ENCODE data around the gene DCX. TPM values are rescaled to one million over a fixed set of nuclear protein-coding genes. Genes with fewer than 3 reads are reported as not detected.

DCX gene
- polyA plus RNA-seq, 1 donor (not counting 4 experiments of a cell fraction or from before 2014, with no cell fraction given), result not detected

DNA sequence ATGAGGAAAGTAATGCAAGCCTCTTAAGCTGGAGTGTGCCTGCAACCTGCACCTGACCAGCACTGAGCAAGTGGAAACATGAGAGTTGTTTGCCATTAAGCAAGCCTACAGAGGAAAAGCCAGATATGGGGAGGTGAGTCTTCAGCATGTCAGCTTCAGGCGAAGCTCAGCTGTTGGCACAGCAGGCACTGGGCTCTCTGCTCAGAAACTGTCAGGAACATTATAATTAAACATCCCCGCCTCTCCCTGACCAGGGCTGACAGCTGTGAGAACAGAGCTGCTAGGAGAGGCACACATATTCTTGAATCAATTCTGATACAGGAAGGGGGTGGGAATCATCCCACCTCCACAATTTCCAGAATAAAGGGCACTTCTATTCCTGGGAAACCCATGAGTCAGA is 19.0 kb upstream of the DCX start:
- Histone ChIP-seq H3K9me1 (ENCODE audit: control insufficient read depth, extremely low read depth, insufficient read depth, low read length) (no peaks in the 10 kb centered on the region), H3K4me3 (ENCODE audit: control insufficient read depth in 2 of 3, extremely low read depth in 1 of 3, insufficient read depth in 2 of 3, low read depth in 1 of 3, low read length in 3 of 3) (no peak overlapping the region), H3K9ac (ENCODE audit: control insufficient read depth, extremely low read depth, insufficient read depth, low read length) (no peak overlapping the region), H3K4me1 (ENCODE audit: control insufficient read depth, extremely low read depth, insufficient read depth, low read length) (no peaks in the 10 kb centered on the region), H4K20me1 (ENCODE audit: control insufficient read depth, extremely low read depth, insufficient read depth, low read length) (no peaks in the 10 kb centered on the region), H3K36me3 (ENCODE audit: control insufficient read depth in 2 of 2, extremely low read depth in 1 of 2, insufficient read depth in 2 of 2, low read length in 2 of 2) (no peaks in the 10 kb centered on the region), H3K27me3 (ENCODE audit: control insufficient read depth, extremely low read depth, insufficient read depth, low read length) (no peaks in the 10 kb centered on the region), H3K4me2 (ENCODE audit: control insufficient read depth, extremely low read depth, insufficient read depth, low read depth, low read length) (no peak overlapping the region), H3K9me3 (ENCODE audit: control insufficient read depth, low read depth, low read length) (no peaks in the 10 kb centered on the region), H2AFZ (ENCODE audit: control insufficient read depth, low read length) (no peak overlapping the region), H3K79me2 (ENCODE audit: control insufficient read depth, insufficient read depth, low read length) (no peaks in the 10 kb centered on the region), H3K27ac (ENCODE audit: control insufficient read depth, insufficient read depth, low read length) (no peak overlapping the region)
- TF ChIP-seq, protein P1, sequence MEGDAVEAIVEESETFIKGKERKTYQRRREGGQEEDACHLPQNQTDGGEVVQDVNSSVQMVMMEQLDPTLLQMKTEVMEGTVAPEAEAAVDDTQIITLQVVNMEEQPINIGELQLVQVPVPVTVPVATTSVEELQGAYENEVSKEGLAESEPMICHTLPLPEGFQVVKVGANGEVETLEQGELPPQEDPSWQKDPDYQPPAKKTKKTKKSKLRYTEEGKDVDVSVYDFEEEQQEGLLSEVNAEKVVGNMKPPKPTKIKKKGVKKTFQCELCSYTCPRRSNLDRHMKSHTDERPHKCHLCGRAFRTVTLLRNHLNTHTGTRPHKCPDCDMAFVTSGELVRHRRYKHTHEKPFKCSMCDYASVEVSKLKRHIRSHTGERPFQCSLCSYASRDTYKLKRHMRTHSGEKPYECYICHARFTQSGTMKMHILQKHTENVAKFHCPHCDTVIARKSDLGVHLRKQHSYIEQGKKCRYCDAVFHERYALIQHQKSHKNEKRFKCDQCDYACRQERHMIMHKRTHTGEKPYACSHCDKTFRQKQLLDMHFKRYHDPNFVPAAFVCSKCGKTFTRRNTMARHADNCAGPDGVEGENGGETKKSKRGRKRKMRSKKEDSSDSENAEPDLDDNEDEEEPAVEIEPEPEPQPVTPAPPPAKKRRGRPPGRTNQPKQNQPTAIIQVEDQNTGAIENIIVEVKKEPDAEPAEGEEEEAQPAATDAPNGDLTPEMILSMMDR (optimal IDR thresholded peaks at IDR 0.05 in 1 of 3, IDR thresholded peaks at IDR 0.05 in 1 of 3, conservative IDR thresholded peaks at IDR 0.05 in 1 of 3; ENCODE audit: extremely low read depth in 1 of 3, insufficient read depth in 2 of 3, low read length in 3 of 3), result no peak
- TF ChIP-seq EZH2 (IDR thresholded peaks at IDR 0.05; ENCODE audit: low read length), result no peak
- dilution Hi-C loops (cut with MboI; ENCODE audit: extremely low pct_ligation_motif_present, low sequenced_read_pairs), result no loop called here
- FAIRE-seq (no peak), DNase-seq (ENCODE audit: low read depth, low spot score) (no peak)

DNA sequence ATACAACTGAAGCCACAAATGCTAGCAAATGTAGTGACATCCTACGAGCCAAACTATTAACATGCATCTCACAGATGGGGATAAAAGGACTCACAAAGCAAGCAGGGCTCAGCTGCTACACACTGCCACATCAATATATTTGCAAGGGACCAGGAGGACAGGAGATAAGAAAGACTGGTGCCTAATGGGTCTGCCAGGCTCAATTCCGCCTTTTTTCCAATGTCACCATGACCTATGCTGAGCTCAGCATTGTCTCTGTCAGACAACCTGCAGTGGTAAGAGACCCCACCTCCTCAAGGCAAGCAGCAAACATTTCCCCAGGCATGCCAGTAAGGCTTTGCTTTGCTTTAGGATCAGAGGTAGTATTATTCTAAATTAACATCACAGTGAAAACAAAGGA is 435 bp downstream of the DCX start:
- no peak overlapping the region for H3K9ac ChIP-seq (ENCODE audit: control insufficient read depth, extremely low read depth, insufficient read depth, low read length)
- H3K4me1 ChIP-seq (ENCODE audit: control insufficient read depth, extremely low read depth, insufficient read depth, low read length), result no peaks in the 10 kb centered on the region
- no peak overlapping the region for H3K4me3 ChIP-seq (ENCODE audit: control insufficient read depth in 2 of 3, extremely low read depth in 1 of 3, insufficient read depth in 2 of 3, low read depth in 1 of 3, low read length in 3 of 3)
- no peaks in the 10 kb centered on the region for H3K36me3 ChIP-seq (ENCODE audit: control insufficient read depth in 2 of 2, extremely low read depth in 1 of 2, insufficient read depth in 2 of 2, low read length in 2 of 2)
- no peak overlapping the region for H3K27ac ChIP-seq (ENCODE audit: control insufficient read depth, insufficient read depth, low read length)
- no peaks in the 10 kb centered on the region for H3K9me1 ChIP-seq (ENCODE audit: control insufficient read depth, extremely low read depth, insufficient read depth, low read length)
- H3K4me2 ChIP-seq (ENCODE audit: control insufficient read depth, extremely low read depth, insufficient read depth, low read depth, low read length), result no peak overlapping the region
- H2AFZ ChIP-seq (ENCODE audit: control insufficient read depth, low read length), result no peak overlapping the region
- peaks cover 2% of the 10 kb centered on the region for H3K27me3 ChIP-seq (ENCODE audit: control insufficient read depth, extremely low read depth, insufficient read depth, low read length)
- no peak for TF ChIP-seq EZH2 (IDR thresholded peaks at IDR 0.05; ENCODE audit: low read length)
- TF ChIP-seq, protein P1 (optimal IDR thresholded peaks at IDR 0.05 in 1 of 3, IDR thresholded peaks at IDR 0.05 in 1 of 3, conservative IDR thresholded peaks at IDR 0.05 in 1 of 3; ENCODE audit: extremely low read depth in 1 of 3, insufficient read depth in 2 of 3, low read length in 3 of 3), result no peak
- no peaks in the 10 kb centered on the region for H4K20me1 ChIP-seq (ENCODE audit: control insufficient read depth, extremely low read depth, insufficient read depth, low read length)
- DNase-seq (ENCODE audit: low read depth, low spot score), result no peak
- H3K9me3 ChIP-seq (ENCODE audit: control insufficient read depth, low read depth, low read length), result no peaks in the 10 kb centered on the region
- no peak for FAIRE-seq
- dilution Hi-C loops (cut with MboI; ENCODE audit: extremely low pct_ligation_motif_present, low sequenced_read_pairs), result no loop called here
- H3K79me2 ChIP-seq (ENCODE audit: control insufficient read depth, insufficient read depth, low read length), result no peaks in the 10 kb centered on the region
